ENCODE results near the gene COBL. TPM values are rescaled to one million over a fixed set of nuclear protein-coding genes. Genes with fewer than 3 reads are reported as not detected.
A peak's percentile ranks its signal among the peaks of the same experiment; 100 is the strongest.

Gene COBL
- total and polyA plus RNA-seq, 2 of the 8 experiments (the other 6 are each of a cell fraction or from before 2014, with no cell fraction given), result 13.8 to 40.4 TPM

GRCh38 chr7:51340936-51341335 lies 24.3 kb upstream of the COBL start:
- Histone ChIP-seq H3K23ac (ENCODE audit: insufficient read length) (no peak overlapping the region), H3K56ac (replicated peaks; ENCODE audit: insufficient read length, low read depth, low read length) (no peak overlapping the region), H2BK20ac (ENCODE audit: low read length) (0 out of 2 replicates have a peak overlapping the region, but pooled peaks have one; percentile 21), H2BK12ac (ENCODE audit: low read depth, low read length) (peak overlapping the region; percentile 60; the same call in 1 of the 2 replicates), H2AFZ (ENCODE audit: low read length) (no peak overlapping the region), H3K27me3 (replicated peaks in 1 of 4; ENCODE audit: control insufficient read depth in 3 of 4, extremely low read depth in 1 of 4, insufficient read depth in 3 of 4, low read length in 3 of 4) (no peaks in the 10 kb centered on the region), H3K4me1 (replicated peaks in 1 of 4; ENCODE audit: control insufficient read depth in 3 of 4, insufficient read depth in 4 of 4, low read length in 3 of 4) (no peaks in the 10 kb centered on the region), H3K4ac (replicated peaks; ENCODE audit: insufficient read length, low read depth, low read length) (no peak overlapping the region), H4K20me1 (replicated peaks in 1 of 2; ENCODE audit: control insufficient read depth in 1 of 2, insufficient read depth in 2 of 2, low read length in 2 of 2) (no peaks in the 10 kb centered on the region), H3K4me2 (ENCODE audit: insufficient read depth in 1 of 2, low read depth in 2 of 2, low read length in 2 of 2) (no peak overlapping the region), H2BK15ac (ENCODE audit: low read length) (no peak overlapping the region), H3K79me2 (ENCODE audit: control insufficient read depth in 1 of 2, insufficient read depth in 2 of 2, low read length in 2 of 2) (no peaks in the 10 kb centered on the region), H3K9ac (replicated peaks in 1 of 4; ENCODE audit: extremely low read depth in 1 of 4, low read depth in 3 of 4, low read length in 3 of 4) (no peak overlapping the region), H3K79me1 (ENCODE audit: low read depth, low read length) (no peaks in the 10 kb centered on the region), H3K27ac (ENCODE audit: low read depth, low read length) (no peak overlapping the region), H2BK5ac (ENCODE audit: low read depth, low read length) (no peak overlapping the region), H3K9me3 (ENCODE audit: insufficient read depth in 2 of 2, low read depth in 1 of 2, low read length in 1 of 2) (no peaks in the 10 kb centered on the region), H2BK120ac (replicated peaks; ENCODE audit: low read depth, low read length) (no peak overlapping the region), H3K4me3 (ENCODE audit: extremely low read depth in 1 of 4, insufficient read depth in 2 of 4, low read depth in 3 of 4, low read length in 4 of 4) (no peak overlapping the region), H4K5ac (ENCODE audit: insufficient read length, low read depth, low read length) (no peak overlapping the region), H4K91ac (replicated peaks; ENCODE audit: insufficient read length, low read length) (no peak overlapping the region), H3K18ac (ENCODE audit: extremely low read depth, low read length) (no peak overlapping the region), H3K36me3 (ENCODE audit: control insufficient read depth in 2 of 4, insufficient read depth in 4 of 4, low read length in 3 of 4) (no peaks in the 10 kb centered on the region), H2AK5ac (ENCODE audit: low read depth, low read length) (no peak overlapping the region), H3K14ac (ENCODE audit: insufficient read length) (no peak overlapping the region), H3K23me2 (ENCODE audit: low read depth, low read length) (no peaks in the 10 kb centered on the region), H4K8ac (ENCODE audit: extremely low read depth, insufficient read depth, low read length) (no peak overlapping the region)
- WGBS, 2 experiments (ENCODE audit: extremely low coverage in 1 of 2, insufficient coverage in 1 of 2, insufficient read length in 1 of 2, insufficient replicate concordance in 2 of 2, low coverage in 1 of 2, low lambda C conversion rate in 2 of 2, missing lambda C conversion rate in 1 of 2), result 93% methylated on average over 6 of the region's 6 CpGs; no CpG with 5 or more reads in 1 of the 2 experiments
- FAIRE-seq (no peak), DNase-seq (ENCODE audit: low read depth in 1 of 2, low spot score in 2 of 2) (no peak)
- CTCF ChIA-PET (ENCODE audit: partially characterized antibody), result interaction anchor here (1.4 to 2.2 kb wide), 4 partner anchors 10 to 153 kb away, joined by 3 to 12 read pairs (median 5); no protein-coding TSS in a partner anchor
- POLR2A ChIA-PET (ENCODE audit: partially characterized antibody), result interaction anchor here (1.0 to 10.2 kb wide), 3 partner anchors 8 to 18 kb away, joined by 3 to 98 read pairs (median 3); no protein-coding TSS in a partner anchor
- no peak for TF ChIP-seq SP4 (IDR thresholded peaks at IDR 0.05; ENCODE audit: low read length)
- TF ChIP-seq ATF3 (IDR thresholded peaks at IDR 0.05; ENCODE audit: insufficient read depth, low read depth, low read length), result no peak
- TF ChIP-seq CTCF (IDR thresholded peaks at IDR 0.05; ENCODE audit: control extremely low read depth in 1 of 3, insufficient read depth in 1 of 3, low read depth in 1 of 3, low read length in 3 of 3), result no peak
- no peak for TF ChIP-seq JUN (IDR thresholded peaks at IDR 0.05; ENCODE audit: low read depth, low read length)
